Measurements from ENCODE around the gene ACIN1. TPM values are rescaled to one million over a fixed set of nuclear protein-coding genes. Genes with fewer than 3 reads are reported as not detected.

ACIN1 gene, protein sequence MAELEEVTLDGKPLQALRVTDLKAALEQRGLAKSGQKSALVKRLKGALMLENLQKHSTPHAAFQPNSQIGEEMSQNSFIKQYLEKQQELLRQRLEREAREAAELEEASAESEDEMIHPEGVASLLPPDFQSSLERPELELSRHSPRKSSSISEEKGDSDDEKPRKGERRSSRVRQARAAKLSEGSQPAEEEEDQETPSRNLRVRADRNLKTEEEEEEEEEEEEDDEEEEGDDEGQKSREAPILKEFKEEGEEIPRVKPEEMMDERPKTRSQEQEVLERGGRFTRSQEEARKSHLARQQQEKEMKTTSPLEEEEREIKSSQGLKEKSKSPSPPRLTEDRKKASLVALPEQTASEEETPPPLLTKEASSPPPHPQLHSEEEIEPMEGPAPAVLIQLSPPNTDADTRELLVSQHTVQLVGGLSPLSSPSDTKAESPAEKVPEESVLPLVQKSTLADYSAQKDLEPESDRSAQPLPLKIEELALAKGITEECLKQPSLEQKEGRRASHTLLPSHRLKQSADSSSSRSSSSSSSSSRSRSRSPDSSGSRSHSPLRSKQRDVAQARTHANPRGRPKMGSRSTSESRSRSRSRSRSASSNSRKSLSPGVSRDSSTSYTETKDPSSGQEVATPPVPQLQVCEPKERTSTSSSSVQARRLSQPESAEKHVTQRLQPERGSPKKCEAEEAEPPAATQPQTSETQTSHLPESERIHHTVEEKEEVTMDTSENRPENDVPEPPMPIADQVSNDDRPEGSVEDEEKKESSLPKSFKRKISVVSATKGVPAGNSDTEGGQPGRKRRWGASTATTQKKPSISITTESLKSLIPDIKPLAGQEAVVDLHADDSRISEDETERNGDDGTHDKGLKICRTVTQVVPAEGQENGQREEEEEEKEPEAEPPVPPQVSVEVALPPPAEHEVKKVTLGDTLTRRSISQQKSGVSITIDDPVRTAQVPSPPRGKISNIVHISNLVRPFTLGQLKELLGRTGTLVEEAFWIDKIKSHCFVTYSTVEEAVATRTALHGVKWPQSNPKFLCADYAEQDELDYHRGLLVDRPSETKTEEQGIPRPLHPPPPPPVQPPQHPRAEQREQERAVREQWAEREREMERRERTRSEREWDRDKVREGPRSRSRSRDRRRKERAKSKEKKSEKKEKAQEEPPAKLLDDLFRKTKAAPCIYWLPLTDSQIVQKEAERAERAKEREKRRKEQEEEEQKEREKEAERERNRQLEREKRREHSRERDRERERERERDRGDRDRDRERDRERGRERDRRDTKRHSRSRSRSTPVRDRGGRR
- 53.3 and 99.1 TPM in 2 replicates for total RNA-seq

DNA sequence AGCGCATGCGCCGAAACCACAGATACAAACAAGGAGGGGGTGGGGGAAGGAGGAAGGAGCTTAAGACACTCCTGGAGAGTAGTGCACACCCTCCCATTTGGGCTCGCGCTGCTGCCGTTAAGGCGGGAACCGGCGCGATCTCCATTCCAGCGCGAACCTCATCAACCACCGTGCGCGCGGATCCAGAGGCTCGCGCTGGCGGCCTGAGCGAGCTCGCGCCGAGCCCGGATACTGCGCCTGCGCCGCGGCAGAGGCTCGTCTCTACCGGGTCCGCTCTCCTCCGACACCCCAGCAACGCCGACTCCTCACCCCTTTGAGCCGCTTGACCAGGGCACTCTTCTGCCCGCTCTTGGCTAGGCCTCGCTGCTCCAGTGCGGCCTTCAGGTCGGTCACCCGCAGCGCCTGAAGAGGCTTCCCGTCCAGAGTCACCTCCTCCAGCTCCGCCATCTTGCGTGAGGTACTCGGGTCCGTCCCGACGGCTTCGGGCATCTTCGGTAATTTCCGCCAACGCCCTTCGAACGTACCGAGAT, at the start of gene ACIN1:
TSS of gene ACIN1 (minus strand) at position 471 of the 530 bp plus-strand sequence. CDS start at position 447, 24 bp downstream.

DNA sequence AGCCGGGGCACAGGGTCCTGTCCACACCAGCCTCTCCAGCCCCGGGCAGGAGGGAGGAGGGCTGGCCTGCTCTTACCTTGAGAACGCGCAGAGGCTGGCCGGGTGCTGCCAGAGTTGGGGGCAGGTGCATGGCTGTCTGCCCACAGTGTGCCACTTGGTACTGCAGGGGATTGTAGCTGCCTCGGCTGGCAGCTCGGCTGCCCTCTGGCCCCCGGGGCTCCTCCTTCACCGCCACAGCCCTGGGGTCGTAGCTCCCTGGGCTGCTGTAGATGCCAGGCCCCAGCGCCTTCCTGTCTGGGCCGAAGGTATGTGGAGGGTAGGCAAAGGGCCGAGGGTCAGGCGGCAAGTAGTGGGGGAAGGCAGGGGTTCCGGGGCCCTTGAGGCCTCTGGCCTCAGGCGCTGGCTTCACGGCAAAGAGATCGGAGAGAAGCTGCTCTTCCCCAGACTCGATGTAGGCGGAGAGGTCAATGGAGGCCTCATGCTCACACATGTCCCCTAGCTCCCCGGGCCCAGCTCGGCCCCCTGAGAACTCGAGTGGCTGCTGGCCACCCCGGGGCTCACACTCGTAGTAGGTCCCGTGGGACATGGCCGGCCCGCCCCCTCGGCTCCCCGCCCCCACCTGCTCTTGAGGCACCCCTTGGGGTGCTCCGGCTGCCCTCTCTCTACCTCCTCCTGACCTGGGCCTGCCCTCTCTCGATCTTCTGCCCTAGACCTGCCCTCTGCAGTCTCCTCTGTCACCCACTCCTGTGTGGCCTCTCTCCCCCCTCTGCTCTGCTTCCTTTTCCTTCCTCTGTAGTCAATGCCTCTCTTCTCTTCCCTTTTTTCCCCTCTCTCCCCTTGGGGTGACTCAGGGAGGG, 23.8 kb upstream of the ACIN1 start, which contains the start of gene CEBPE:
TSS of gene CEBPE (minus strand) at position 750 of the 857 bp plus-strand sequence. CDS start at position 586, 164 bp downstream.

DNA sequence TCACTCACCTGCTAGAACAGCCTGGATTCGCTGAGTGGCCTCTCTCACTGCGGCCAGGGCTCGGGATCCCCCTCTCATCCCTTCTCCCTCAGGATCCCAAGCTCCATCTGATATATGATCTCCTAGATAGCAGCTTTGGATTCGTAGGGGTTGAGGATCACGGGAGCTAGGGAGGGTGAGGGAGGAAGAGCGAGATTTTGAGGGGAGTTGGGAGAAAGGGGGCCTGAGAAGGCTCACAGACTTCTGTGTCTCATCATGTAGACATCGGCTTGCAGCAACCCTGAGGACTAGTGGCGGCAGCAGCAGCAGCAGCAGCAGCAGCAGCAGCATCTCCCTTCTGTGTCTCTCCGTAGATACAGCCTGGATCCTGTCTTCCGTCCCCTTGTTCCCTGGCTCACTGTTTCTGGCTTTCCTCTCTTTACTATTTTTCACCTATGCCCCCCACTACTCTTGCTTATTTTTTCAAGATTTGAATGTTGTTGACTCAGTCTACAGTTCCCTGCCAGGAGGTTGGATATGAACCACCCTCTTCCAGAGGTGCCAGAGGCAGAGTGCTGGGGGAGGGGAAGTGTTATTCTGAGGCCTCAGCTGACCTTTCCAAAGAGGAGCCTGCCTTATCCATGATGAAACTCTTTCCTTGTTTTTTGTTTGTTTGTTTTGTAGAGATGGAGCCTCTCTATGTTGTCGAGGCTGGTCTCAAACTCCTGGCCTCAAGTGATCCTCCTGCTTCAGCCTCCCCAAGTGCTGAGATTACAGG, 9.8 kb upstream of the ACIN1 start, which contains the start of gene CIROP:
TSS of gene CIROP (minus strand) at position 399 of the 757 bp plus-strand sequence. CDS start at position 330, 69 bp downstream.

DNA sequence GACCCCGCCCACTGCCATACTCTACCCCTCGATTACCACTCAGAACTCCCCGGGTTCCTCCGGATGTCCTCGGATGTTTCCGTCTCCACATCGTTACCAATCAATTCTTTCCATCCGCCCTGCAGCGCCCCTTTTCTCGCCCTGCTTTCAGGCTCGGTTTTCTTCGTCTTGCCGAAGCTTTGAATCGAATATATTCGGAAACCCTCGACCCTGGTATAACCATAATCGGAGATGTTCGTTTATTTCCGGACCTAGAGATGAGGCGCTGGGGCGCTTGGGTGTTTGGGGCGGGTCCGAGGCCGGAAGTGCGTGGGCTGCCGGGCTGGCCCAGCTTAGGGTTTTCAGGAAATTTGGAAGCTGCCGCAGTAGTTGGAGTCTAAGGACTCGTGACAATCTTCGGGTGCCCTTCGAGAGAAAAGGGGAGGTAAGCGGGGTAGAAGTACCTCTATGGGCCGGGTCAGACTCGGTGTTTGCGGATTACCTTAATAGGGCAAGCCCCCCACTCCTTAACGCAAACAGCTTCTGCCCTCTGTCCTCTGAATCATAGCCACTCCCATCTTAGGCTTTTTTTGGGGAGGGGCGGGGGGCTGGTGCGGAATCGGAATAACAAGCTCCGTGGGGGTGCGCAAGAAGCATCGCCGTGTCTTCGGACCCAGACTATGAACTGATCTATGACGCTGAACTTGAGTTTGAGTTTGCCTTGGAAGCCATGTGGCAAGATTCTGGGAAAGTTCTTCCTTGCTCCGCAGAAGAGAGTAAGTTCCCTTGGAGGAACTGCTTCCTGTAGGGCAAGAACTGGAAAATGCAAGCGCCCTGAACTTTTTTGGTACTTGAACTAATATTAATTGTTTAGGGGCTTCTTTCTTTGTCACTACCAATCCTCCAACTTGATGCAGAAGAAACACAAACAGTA, 516 bp upstream of the ACIN1 start, which contains the start of gene C14orf119:
TSS of gene C14orf119 (plus strand) at position 310 of the 913 bp plus-strand sequence. CDS start 2,154 bp downstream, outside the sequence.

DNA sequence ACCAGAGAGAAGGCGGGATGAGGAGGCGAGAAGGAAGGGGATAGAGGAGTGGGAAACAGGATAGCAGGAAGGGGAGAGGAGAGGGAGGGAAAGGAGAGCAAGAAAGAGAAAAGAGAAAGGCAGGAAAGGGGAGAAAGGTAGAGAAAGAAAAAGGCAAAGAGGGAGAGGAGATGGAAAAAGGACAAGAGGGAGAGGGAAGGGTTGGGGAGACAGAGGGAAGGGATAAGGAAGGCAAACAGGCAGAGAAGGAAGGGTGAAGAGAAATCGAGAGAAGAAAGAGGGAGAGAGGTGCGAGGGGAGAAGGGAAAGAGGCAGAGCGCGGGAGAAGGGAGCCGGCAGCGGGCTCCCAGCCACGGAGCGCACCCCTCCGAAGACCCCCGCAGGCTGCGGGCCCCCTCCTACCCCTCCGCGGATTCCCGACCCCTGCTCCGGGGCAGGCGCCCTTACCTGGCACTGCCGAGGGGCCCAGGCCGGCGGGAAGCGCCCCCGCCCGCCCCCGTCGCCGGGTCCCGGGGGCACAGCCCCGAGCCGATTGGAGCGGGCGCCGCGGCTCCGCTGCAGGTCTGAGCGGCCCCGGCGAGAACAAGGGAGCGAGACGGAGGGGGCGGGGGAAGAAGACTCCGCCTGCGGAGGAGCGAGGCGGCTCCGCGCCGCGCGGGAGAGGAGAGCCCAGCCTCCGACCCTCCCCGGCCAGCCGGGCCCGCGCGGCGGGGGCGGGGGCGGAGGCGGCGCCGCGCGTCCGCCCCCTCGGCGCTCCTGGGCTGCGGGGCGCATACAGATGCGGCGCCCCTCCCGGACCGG, 37.8 kb downstream of the ACIN1 start, which contains the start of gene CDH24:
TSS of gene CDH24 (minus strand) at position 565 of the 801 bp plus-strand sequence. CDS start 1,787 bp downstream, outside the sequence.

DNA sequence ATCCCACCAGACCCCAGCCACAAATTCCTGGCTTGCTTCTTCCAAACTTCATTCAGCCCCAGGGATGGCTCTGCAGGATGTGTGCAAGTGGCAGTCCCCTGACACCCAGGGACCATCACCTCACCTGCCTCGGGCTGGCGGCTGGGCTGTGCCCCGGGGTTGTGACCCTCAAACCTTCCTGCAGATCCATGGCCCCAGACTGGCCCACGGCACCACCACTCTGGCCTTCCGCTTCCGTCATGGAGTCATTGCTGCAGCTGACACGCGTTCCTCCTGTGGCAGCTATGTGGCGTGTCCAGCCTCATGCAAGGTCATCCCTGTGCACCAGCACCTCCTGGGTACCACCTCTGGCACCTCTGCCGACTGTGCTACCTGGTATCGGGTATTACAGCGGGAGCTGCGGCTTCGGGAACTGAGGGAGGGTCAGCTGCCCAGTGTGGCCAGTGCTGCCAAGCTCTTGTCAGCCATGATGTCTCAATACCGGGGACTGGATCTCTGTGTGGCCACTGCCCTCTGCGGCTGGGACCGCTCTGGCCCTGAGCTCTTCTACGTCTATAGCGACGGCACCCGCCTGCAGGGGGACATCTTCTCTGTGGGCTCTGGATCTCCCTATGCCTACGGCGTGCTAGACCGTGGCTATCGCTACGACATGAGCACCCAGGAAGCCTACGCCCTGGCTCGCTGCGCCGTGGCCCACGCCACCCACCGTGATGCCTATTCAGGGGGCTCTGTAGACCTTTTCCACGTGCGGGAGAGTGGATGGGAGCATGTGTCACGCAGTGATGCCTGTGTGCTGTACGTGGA, 52.6 kb downstream of the ACIN1 start, which contains the start of gene PSMB11:
TSS of gene PSMB11 (plus strand) at position 51 of the 804 bp plus-strand sequence. CDS start at position 65, 14 bp downstream.

DNA sequence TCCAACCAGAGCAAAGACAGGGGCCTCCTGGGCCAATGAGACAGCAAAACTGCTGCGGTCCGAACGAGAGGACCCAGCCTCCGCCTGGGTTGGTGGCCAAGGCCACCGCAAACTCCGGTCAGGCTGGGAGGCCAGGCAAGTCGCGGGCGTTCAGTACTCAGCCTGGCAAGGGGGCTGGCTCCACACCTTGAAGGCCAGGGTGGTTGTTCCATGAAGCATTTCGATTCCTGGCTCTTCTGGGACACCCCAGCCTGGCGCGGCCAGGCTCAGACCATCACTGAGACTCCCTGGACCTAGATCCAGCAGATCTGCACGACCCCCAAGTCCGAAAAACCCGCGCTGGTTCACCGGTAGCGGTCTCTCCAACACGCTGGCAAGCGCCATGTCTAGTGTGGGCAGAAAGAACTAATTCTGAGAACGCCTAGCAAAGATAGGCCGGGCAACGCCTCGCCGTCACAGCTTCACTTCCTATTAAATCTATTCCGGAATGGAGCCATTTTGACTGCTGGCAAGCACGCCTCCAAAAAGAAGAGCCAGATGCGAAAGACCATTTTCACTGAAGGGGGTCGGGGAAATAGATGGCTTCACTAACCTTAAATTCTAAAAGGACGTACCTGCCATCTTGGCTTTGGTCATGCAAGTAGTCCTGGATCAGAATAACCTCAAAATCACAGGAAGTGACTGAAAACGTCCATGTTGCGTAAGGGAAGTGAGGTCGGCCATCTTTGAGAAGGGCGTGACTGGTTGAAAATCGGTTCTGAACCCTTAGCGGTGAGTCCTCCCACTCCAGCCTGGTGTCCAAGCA, 60.2 kb downstream of the ACIN1 start, which contains the start of gene PSMB5:
TSS of gene PSMB5 (minus strand) at position 403 of the 805 bp plus-strand sequence. CDS start at position 384, 19 bp downstream.

DNA sequence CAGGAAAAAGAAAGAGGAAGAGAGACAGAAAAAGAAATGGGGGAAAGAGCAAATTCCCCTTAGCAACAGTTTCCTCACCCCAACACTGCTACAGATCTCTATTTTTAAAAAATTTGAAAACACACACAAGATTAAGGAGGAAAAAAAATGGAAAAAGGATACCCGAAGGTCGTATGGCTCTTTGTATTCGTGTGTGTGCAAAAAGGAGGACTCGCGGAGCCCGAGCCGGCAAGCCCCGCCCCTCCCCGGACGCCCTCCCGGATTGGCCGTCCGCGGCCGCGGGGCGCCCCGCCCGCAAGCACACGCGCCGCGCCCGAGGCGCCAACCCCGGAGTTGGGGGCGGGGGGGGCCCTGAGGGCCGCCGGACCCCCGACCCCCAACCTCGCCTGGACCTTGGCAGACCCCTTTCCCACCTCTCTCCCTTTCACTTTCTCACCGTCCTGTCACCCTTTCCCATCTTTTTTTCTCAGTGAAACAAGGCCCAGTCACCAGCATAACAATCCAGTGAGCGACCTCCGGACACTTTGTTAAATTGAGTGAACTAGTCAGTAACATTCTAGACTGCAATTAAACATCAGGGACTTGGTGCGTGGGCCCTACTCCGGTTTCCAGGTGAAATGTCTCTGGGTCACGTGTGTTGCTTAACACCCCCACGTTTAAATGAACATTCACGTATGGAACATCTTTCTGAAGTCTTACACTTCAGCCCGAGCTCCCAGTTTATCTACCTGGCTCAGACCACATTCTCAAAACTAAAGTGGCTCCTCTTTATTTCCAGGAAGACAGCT, 84.8 kb downstream of the ACIN1 start, which contains the start of gene C14orf93:
TSS of gene C14orf93 (minus strand) at position 205 of the 788 bp plus-strand sequence. CDS start 11,120 bp downstream, outside the sequence.

Other genes with a start within 250 kb of the ACIN1 start
- gene LRP10, start 223.4 kb downstream of the ACIN1 start, total RNA-seq: 97.6 and 109 TPM in 2 replicates
- 0.32 and 0.39 TPM in 2 replicates for gene REM2, start 211.9 kb downstream of the ACIN1 start, total RNA-seq
- gene RBM23, start 176.0 kb downstream of the ACIN1 start, total RNA-seq: 55.1 and 71.5 TPM in 2 replicates
- gene PRMT5, start 165.8 kb downstream of the ACIN1 start, total RNA-seq: 54.9 and 84.9 TPM in 2 replicates
- gene HAUS4, start 138.0 kb downstream of the ACIN1 start, total RNA-seq: 52.2 and 55.6 TPM in 2 replicates
- gene AJUBA, start 112.6 kb downstream of the ACIN1 start, total RNA-seq: 17.0 and 22.6 TPM in 2 replicates
- 9.8 and 13.2 TPM in 2 replicates for gene C14orf93, start 85.0 kb downstream of the ACIN1 start, total RNA-seq
- 234 and 386 TPM in 2 replicates for gene PSMB5, start 60.2 kb downstream of the ACIN1 start, total RNA-seq
- not detected in 2 replicates for gene PSMB11, start 52.9 kb downstream of the ACIN1 start, total RNA-seq
- 5.8 and 12.5 TPM in 2 replicates for gene CDH24, start 37.6 kb downstream of the ACIN1 start, total RNA-seq
- 53.2 and 53.3 TPM in 2 replicates for gene C14orf119, start 369 bp upstream of the ACIN1 start, total RNA-seq
- gene CIROP, start 9.9 kb upstream of the ACIN1 start, total RNA-seq: 0.88 TPM in 1 of 2 replicates, not detected in the other
- not detected in 2 replicates for gene CEBPE, start 24.1 kb upstream of the ACIN1 start, total RNA-seq
- 0.26 and 4.6 TPM in 2 replicates for gene SLC7A8, start 88.5 kb upstream of the ACIN1 start, total RNA-seq
- gene RNF212B, start 142.8 kb upstream of the ACIN1 start, total RNA-seq: not detected in 2 replicates
- gene HOMEZ, start 191.0 kb upstream of the ACIN1 start, total RNA-seq: 9.1 and 16.4 TPM in 2 replicates
- gene PPP1R3E, start 207.7 kb upstream of the ACIN1 start, total RNA-seq: 1.6 and 4.7 TPM in 2 replicates
- 12.0 and 18.4 TPM in 2 replicates for gene BCL2L2, start 211.7 kb upstream of the ACIN1 start, total RNA-seq
- gene PABPN1, start 226.3 kb upstream of the ACIN1 start, total RNA-seq: 40.2 and 60.3 TPM in 2 replicates

Measured in epithelial cell of alveolus of lung (primary cell).